KMS-11 (cell line): Measurements from ENCODE around the gene DNAI4.

Experiments
- H2AFZ ChIP-seq: fragments of 200-600 bp; sonication (generic); 2 replicates; pipeline ENCODE4 v1.6.1; 2016; ENCODE audit warnings: antibody characterized with exemption, mixed run types, low read depth
- H3K27ac ChIP-seq: fragments of 200-600 bp; sonication (generic); 2 replicates; pipeline ENCODE4 v1.6.1; 2016; ENCODE audit warnings: mild to moderate bottlenecking, mixed run types
- H3K27me3 ChIP-seq: fragments of 200-600 bp; sonication (generic); 2 replicates; pipeline ENCODE4 v1.6.1; 2017; ENCODE audit warnings: mild to moderate bottlenecking, low read depth, mixed run types, moderate library complexity; ENCODE audit not compliant: insufficient read depth
- H3K36me3 ChIP-seq: fragments of 200-600 bp; sonication (generic); 2 replicates; pipeline ENCODE4 v1.6.1; 2017; ENCODE audit warnings: mild to moderate bottlenecking, mixed run types; ENCODE audit not compliant: insufficient read depth
- H3K4me1 ChIP-seq: fragments of 200-600 bp; sonication (generic); 2 replicates; pipeline ENCODE4 v1.6.1; 2016; ENCODE audit warnings: mild to moderate bottlenecking, low read depth, mixed run types; ENCODE audit not compliant: poor library complexity, severe bottlenecking
- H3K4me2 ChIP-seq: fragments of 200-600 bp; sonication (generic); 2 replicates; pipeline ENCODE4 v1.7.0; 2016; ENCODE audit warnings: mild to moderate bottlenecking, mixed run types
- H3K4me3 ChIP-seq: fragments of 200-600 bp; sonication (generic); IDR thresholded peaks from 2 replicates; pipeline ENCODE4 v1.6.1; 2017; ENCODE audit warnings: low read depth, low read length, mixed read lengths; ENCODE audit not compliant: insufficient read depth
- H3K79me2 ChIP-seq: fragments of 200-600 bp; sonication (generic); 2 replicates; pipeline ENCODE4 v1.6.1; 2016; ENCODE audit warnings: low read depth, mixed run types; ENCODE audit not compliant: insufficient read depth
- H3K9ac ChIP-seq: fragments of 200-600 bp; sonication (generic); 2 replicates; pipeline ENCODE4 v1.6.1; 2016; ENCODE audit warnings: mild to moderate bottlenecking, mixed run types
- H4K20me1 ChIP-seq: fragments of 200-600 bp; sonication (generic); 2 replicates; pipeline ENCODE4 v1.6.1; 2016; ENCODE audit warnings: mild to moderate bottlenecking, mixed run types; ENCODE audit not compliant: insufficient read depth
- TF ChIP-seq, protein P1 (sequence below): fragments of 200-600 bp; sonication (generic); conservative IDR thresholded peaks from 2 replicates; pipeline ENCODE4 v1.6.1; 2017; ENCODE audit warnings: low read depth, mild to moderate bottlenecking, antibody characterized with exemption, low read length, moderate library complexity, mixed read lengths

The DNAI4 gene

DNA sequence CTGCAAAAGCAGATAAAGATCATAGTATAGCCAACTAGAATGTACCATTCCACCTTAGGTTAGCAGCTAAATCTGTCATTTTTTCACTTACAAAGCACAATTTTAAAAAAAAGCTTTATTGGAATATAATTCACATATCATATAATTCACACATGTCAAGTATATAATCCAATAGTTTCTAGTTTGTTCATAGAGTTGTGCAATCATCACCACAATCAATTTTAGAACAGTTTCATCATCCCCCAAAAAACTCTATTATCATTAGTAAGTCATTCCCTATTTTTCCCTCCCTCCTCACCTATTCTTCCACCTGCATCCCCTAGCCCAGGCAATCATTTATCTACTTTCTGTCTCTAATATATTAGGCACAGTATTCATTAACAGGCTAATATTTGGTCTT is 91.5 kb downstream of the DNAI4 start:
- Histone ChIP-seq H3K36me3 (no peaks in the 10 kb centered on the region), H3K9ac (no peak overlapping the region), H2AFZ (no peak overlapping the region), H3K27me3 (no peaks in the 10 kb centered on the region), H3K4me1 (no peaks in the 10 kb centered on the region), H3K4me2 (no peak overlapping the region), H4K20me1 (no peaks in the 10 kb centered on the region), H3K79me2 (no peaks in the 10 kb centered on the region), H3K4me3 (no peak overlapping the region), H3K27ac (no peak overlapping the region)
- TF ChIP-seq, protein P1, sequence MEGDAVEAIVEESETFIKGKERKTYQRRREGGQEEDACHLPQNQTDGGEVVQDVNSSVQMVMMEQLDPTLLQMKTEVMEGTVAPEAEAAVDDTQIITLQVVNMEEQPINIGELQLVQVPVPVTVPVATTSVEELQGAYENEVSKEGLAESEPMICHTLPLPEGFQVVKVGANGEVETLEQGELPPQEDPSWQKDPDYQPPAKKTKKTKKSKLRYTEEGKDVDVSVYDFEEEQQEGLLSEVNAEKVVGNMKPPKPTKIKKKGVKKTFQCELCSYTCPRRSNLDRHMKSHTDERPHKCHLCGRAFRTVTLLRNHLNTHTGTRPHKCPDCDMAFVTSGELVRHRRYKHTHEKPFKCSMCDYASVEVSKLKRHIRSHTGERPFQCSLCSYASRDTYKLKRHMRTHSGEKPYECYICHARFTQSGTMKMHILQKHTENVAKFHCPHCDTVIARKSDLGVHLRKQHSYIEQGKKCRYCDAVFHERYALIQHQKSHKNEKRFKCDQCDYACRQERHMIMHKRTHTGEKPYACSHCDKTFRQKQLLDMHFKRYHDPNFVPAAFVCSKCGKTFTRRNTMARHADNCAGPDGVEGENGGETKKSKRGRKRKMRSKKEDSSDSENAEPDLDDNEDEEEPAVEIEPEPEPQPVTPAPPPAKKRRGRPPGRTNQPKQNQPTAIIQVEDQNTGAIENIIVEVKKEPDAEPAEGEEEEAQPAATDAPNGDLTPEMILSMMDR = no peak

DNA sequence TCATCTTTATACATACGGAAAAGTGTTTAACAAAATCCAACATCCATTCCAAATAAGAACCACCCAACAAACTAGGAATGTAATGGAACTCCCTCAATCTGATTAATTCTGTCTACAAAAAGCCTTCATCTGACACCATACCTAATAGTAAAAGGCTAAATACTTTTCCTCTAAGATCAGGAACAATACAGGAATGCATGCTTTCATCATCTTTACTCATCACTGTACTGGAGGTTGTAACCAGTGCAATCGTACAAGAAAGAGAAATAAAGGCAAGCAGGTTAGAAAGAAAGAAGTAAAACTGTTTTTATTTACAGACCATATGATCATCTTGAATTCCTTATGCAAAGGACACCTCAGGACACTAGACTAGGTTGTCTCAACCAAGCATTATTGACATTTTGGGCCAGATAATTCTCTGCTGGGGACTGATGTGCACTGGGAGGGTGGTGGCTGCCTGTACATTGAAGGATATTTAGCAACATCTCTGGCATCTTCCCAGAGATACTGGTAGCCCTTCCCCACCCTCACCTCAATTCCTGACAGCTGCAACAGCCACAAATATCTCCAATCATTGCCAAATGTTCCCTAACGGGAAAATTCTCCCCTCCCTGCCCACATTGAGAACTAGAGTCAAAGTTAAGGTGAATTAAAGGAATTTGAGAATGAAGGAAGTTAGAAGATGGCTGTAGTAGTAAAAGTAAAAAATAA is 93.0 kb downstream of the DNAI4 start:
- no peak overlapping the region for H3K9ac ChIP-seq
- no peaks in the 10 kb centered on the region for H4K20me1 ChIP-seq
- no peaks in the 10 kb centered on the region for H3K4me1 ChIP-seq
- H3K79me2 ChIP-seq = no peaks in the 10 kb centered on the region
- TF ChIP-seq, protein P1 = no peak
- no peaks in the 10 kb centered on the region for H3K27me3 ChIP-seq
- no peak overlapping the region for H3K4me3 ChIP-seq
- H3K27ac ChIP-seq = no peak overlapping the region
- no peaks in the 10 kb centered on the region for H3K36me3 ChIP-seq
- H3K4me2 ChIP-seq = no peak overlapping the region
- no peak overlapping the region for H2AFZ ChIP-seq

DNA sequence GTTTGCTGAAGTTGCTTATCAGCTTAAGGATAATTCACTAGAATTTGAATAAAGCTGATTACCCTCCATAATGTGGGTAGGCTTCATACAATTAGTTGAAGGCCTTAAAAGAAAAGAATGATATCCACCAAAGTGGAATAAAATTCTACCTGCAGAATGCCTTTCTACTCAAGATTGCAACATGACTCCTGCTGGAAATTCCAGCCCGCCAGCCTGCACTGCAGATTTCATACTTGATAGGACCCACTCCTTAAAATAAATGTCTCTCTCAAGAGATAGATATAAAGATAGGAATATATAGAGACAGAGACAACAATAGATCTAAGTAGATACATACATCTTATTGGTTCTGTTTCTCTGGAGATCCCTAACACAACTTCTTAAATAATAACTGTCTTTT is 99.9 kb downstream of the DNAI4 start:
- TF ChIP-seq, protein P1 = no peak
- Histone ChIP-seq H3K27me3 (no peaks in the 10 kb centered on the region), H3K4me2 (no peak overlapping the region)

DNA sequence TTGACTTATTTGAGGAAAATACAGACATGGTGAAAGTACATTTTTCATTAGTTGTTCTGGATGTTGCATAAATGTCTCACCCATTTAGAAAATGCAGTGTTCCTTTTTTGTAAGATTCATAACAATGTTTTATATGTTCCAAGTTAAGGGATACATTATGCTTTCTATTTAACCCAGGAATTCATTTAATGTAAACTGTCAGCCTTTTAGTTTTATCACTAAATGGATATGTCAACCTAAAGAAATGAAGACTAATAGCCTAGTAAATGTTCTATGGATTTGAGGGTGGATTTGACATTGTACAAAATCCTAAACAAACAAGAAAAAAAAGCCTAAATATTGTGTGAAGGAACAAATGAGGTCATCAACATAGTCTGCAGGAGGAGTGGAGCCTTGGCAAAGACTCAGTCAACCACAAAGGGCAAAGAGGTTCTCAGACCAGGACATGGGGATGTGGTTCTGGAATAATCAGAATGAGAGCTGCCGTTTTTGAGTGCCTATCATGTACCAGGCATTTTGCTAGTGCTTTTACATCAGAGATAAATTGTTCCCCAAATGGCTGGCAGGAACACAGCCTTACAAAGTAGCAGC is 114.8 kb downstream of the DNAI4 start:
- TF ChIP-seq, protein P1 = no peak
- no peak overlapping the region for H3K4me2 ChIP-seq
- H3K27ac ChIP-seq = no peak overlapping the region
- H3K4me1 ChIP-seq = no peaks in the 10 kb centered on the region
- H2AFZ ChIP-seq = no peak overlapping the region
- H3K4me3 ChIP-seq = no peak overlapping the region
- H3K79me2 ChIP-seq = no peaks in the 10 kb centered on the region
- no peaks in the 10 kb centered on the region for H3K27me3 ChIP-seq
- no peak overlapping the region for H3K9ac ChIP-seq
- no peaks in the 10 kb centered on the region for H3K36me3 ChIP-seq
- no peaks in the 10 kb centered on the region for H4K20me1 ChIP-seq

More for the DNA sequence above, 99.9 kb downstream of the DNAI4 start:
- Histone ChIP-seq H2AFZ (no peak overlapping the region), H3K4me3 (no peak overlapping the region), H3K79me2 (no peaks in the 10 kb centered on the region), H3K4me1 (no peaks in the 10 kb centered on the region), H3K36me3 (no peaks in the 10 kb centered on the region), H3K27ac (no peak overlapping the region), H3K9ac (no peak overlapping the region), H4K20me1 (no peaks in the 10 kb centered on the region)
